Skin epidermis (tissue), 12 donors: ENCODE results near the gene NOTCH4.

ENCODE experiments used
- H3K27ac ChIP-seq, 21 experiments: fragments of 200-600 bp; sonication (generic) in 11 of 21; one replicate each; pipeline ENCODE4 v1.5.0; 2020; ENCODE audit warnings: mild to moderate bottlenecking in 3 of 21, inconsistent platforms in 2 of 21, moderate library complexity in 2 of 21
- H3K4me3 ChIP-seq, 7 experiments: fragments of 200-600 bp; sonication (generic) in 2 of 7; one replicate each; pipeline ENCODE4 v1.5.0; 2020; ENCODE audit warnings: inconsistent platforms in 2 of 7, mild to moderate bottlenecking in 2 of 7, moderate library complexity in 1 of 7

NOTCH4 gene

DNA sequence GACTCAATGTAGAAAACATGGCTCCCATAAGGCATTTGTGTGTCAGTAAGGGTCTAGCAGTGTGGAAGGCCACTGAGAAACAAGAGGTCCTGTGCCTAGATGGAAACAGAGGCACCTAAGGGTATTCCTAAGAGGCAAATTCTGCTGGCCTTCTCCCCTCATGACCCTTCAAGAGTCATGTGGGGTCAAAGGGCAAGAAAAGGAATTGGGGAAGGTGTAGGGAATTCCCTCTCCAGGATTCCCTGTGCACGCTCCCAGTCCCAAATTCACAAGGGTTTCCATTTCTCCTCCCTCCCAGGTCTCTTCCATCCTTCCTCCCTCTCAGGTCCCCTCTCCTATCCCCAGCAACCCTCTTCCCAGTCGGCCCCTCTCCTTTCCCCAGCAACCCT lies 48.6 kb downstream of the NOTCH4 start:
- peak overlapping the region; percentile 72 to 99 (median 93) for H3K27ac ChIP-seq
- peak overlapping the region; percentile 64 to 93 (median 80) for H3K4me3 ChIP-seq

- Histone ChIP-seq H3K27ac (no peak overlapping the region), H3K4me3 (no peak overlapping the region)
Measured at GRCh38 chr6:32174416-32174815, 49.5 kb downstream of the NOTCH4 start.

GRCh38 chr6:32173051-32173727 lies 50.7 kb downstream of the NOTCH4 start:
- peak overlapping the region in 10 of 21 experiments; percentile 8 to 53 (median 24) for H3K27ac ChIP-seq
- H3K4me3 ChIP-seq: no peak overlapping the region

- H3K27ac ChIP-seq: no peak overlapping the region
Measured at GRCh38 chr6:32171234-32171633, 52.6 kb downstream of the NOTCH4 start.

GRCh38 chr6:32170294-32170693 lies 53.6 kb downstream of the NOTCH4 start:
- no peak overlapping the region for H3K4me3 ChIP-seq
- no peak overlapping the region for H3K27ac ChIP-seq

More at GRCh38 chr6:32171234-32171633, 52.6 kb downstream of the NOTCH4 start:
- no peak overlapping the region for H3K4me3 ChIP-seq

DNA sequence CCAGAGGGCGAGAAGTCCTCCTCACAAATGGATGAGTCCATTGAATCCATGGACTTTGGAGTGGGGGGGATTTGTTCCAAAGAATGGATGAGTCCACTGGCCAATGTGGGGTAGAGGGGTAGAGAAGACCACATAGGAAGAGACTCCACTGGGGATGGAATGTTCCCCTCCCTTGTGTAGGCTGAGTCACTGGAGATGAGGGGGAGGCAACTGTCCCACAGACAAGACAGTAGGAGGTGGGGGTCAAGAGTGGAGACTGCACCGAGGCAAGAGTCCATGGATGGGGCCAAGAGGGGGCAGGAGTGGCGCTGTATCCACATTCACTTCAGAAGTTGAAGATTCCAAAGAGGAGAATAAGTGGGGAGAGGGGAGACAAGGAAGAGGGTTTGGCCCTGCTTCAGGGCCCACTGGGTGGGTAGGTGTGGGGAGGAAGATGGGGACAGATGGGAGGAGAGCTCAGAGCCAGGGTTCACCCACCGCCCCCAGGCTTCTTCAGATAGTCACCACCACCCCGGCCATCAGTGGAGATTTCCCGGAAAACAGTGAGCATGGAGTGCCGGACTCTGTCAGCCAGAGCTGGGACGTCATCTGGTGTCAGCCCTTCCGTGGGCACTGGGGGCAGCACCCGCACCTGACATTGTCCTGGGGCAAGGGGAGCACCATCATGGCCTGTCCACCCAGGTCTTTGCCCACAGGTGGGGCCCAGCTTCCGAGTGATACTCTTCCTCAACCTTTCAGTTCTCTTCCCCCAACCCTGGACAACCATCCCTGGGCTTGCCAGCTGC lies 54.9 kb downstream of the NOTCH4 start:
- H3K27ac ChIP-seq: peak overlapping the region in 1 of 21 experiments; percentile 35
- H3K4me3 ChIP-seq: no peak overlapping the region

- peak overlapping the region in 1 of 21 experiments; percentile 52 for H3K27ac ChIP-seq
- H3K4me3 ChIP-seq: no peak overlapping the region
Measured at GRCh38 chr6:32168350-32168749, 55.5 kb downstream of the NOTCH4 start.

GRCh38 chr6:32167761-32168262 lies 56.1 kb downstream of the NOTCH4 start:
- peak overlapping the region in 2 of 21 experiments; percentile 36 to 52 for H3K27ac ChIP-seq
- H3K4me3 ChIP-seq: no peak overlapping the region

GRCh38 chr6:32167154-32167760 lies 56.6 kb downstream of the NOTCH4 start:
- Histone ChIP-seq H3K4me3 (no peak overlapping the region), H3K27ac (peak overlapping the region in 1 of 21 experiments; percentile 36)

- peak overlapping the region in 1 of 21 experiments; percentile 36 for H3K27ac ChIP-seq
Measured at GRCh38 chr6:32166411-32167061, 57.3 kb downstream of the NOTCH4 start.

DNA sequence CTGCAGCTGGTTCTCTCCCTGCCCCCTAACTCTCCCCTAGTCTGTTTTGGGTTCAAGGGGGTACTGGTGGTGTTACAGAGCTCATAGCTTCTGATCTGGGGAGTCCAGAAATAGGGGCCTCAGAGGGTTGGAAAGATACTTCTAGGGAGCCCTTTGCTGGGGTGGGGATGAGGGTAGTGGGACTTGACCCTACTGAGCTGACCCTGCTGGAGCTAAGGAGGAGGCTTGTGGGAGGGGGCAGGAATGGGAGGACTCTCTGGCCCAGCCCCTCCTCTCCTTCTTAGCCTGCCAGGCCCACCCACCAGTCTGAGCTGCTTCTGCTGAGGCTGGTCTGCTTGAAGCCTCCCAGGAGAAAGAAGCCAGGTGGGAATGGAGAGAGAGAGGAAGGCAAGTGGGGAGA lies 59.6 kb downstream of the NOTCH4 start, which contains the start of gene EGFL8:
EGFL8 (plus strand) TSS at position 301 of the 400 bp plus-strand sequence. CDS start 1,571 bp downstream, outside the sequence.
- no peak within 1 kb of the TSS for H3K4me3 ChIP-seq
- peak within 1 kb of the TSS in 13 of 21 experiments; percentile 4 to 73 (median 43) for H3K27ac ChIP-seq

More at GRCh38 chr6:32166411-32167061, 57.3 kb downstream of the NOTCH4 start:
- no peak overlapping the region for H3K4me3 ChIP-seq

DNA sequence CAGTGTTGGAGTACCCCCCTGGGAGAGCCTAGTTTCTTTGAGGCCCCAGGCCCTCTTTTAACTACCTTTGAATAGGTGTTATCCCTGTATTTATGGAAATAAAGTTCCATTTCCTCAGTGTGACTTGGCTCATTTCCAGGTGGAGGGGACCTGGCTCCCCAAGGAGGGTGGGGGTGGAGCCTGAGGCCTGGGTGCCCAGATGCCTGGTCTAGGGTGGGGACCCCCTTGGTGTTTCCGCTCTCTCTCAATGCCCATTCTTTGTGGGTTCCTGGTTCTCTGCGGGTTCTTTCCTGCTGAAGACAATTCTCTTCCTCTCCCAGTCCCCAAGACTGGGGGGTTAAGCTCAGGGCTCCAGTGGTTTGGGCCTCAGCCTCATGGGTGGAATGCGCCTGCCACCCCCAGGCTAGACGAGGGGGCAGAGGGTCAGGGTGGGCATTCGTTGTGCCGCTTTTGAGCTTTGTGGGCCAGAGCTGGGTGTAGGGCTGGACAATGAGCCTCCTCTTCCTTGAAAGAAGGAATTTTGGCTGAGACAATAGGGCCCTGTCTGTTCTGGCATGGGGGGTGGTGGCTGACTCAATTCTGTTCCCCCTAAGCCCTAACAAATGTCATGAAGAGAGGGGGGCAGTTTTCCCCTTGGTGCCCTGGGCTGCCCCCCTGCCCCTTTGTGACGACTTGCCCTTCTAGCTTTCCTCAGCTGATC lies 60.2 kb downstream of the NOTCH4 start:
- Histone ChIP-seq H3K27ac (peak overlapping the region in 13 of 21 experiments; percentile 4 to 73 (median 43)), H3K4me3 (no peak overlapping the region)

GRCh38 chr6:32158052-32158451 lies 65.8 kb downstream of the NOTCH4 start:
- H3K4me3 ChIP-seq: no peak overlapping the region
- H3K27ac ChIP-seq: no peak overlapping the region

GRCh38 chr6:32156891-32157290 lies 67.0 kb downstream of the NOTCH4 start:
- Histone ChIP-seq H3K4me3 (no peak overlapping the region), H3K27ac (no peak overlapping the region)

DNA sequence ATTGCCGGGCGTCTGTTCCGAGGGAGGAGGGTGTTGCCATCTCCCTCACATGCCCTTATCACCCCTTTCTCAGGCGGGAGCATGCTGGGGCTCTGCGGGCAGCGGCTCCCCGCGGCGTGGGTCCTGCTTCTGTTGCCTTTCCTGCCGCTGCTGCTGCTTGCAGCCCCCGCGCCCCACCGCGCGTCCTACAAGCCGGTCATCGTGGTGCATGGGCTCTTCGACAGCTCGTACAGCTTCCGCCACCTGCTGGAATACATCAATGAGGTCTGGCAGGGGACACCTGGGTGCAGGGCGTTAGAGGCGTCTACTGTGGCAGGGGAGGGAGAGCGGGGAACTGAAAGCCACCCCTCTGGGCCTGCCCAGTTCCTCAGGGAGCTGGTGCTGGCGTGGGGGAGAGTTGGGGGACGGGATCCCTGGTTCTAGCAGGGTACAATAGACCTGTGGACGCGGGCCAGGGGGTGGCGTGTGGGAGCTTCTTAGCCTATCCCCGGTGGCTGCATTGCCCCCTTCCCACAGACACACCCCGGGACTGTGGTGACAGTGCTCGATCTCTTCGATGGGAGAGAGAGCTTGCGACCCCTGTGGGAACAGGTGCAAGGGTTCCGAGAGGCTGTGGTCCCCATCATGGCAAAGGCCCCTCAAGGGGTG lies 69.2 kb downstream of the NOTCH4 start:
- Histone ChIP-seq H3K4me3 (peak overlapping the region; percentile 56 to 78 (median 71)), H3K27ac (peak overlapping the region; percentile 31 to 96 (median 86))

DNA sequence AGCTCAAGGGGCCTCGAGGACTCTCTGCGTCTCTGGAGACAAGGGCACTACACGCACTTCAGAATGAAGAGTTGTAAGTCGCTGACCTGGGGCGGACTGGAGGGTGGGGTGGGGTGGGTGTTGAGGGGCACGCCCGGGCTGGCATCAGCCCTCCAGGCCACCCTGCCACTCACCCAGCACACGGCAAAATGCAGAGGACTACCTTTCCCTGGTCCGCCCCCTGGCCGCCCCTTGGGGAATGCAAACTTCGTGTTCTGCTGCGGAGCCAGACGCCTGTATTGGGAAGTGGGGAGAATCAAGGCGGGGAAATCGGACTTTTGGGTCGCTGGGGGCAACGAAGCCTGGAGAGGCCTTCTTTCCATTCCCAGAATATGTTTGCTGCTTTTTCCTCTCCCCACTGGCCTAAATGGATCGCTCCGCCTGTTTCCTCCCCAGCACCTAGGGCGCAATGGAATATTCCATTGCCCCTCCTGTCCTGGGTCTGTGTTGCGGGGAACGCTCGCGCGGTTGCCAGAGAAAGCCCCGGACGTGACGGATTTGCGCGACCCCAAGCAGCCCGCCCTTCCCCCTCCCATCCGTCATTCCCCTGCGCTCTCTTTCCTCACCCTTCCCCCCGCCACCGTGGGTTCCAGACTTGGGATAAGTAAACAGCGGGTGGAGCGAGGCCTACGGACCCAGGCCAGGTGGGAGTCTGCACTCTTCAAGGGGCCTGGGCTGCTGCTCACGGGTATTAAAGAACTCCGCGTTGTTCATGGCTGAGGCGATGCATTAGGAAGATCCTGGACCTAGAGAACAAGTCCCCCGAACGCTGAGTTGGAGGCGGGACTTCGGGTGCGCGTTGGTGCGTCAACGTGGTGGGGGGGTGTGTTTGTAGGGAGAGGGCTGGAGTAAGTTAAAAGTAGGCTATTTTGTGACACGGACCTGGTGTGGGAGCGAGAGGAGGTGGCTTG lies 70.0 kb downstream of the NOTCH4 start, which contains the start of gene PPT2:
PPT2 (plus strand) TSS at position 578 of the 950 bp plus-strand sequence. CDS start 454 bp downstream, outside the sequence.
- Histone ChIP-seq H3K27ac (peak within 1 kb of the TSS; percentile 31 to 96 (median 86)), H3K4me3 (peak within 1 kb of the TSS; percentile 56 to 78 (median 71))
